ENCODE results near the gene NFKB2.
A peak's percentile ranks its signal among the peaks of the same experiment; 100 is the strongest.

The NFKB2 gene

GRCh38 chr10:102395400-102396316, at the start of gene NFKB2:
TSS of gene NFKB2 (plus strand) at chr10:102395705. CDS start at chr10:102395960, 255 bp downstream.
- DNase-seq = peak; percentile 13

GRCh38 chr10:102347236-102347828, 48.2 kb upstream of the NFKB2 start:
- DNase-seq = no peak

GRCh38 chr10:102352066-102352715, 43.3 kb upstream of the NFKB2 start:
- DNase-seq = peak; percentile 76

- DNase-seq = no peak
Observed at GRCh38 chr10:102354451-102354850, 41.1 kb upstream of the NFKB2 start.

GRCh38 chr10:102358712-102359382, 36.7 kb upstream of the NFKB2 start:
- no peak for DNase-seq

GRCh38 chr10:102367441-102367840, 28.1 kb upstream of the NFKB2 start:
- no peak for DNase-seq

GRCh38 chr10:102368077-102368476, 27.4 kb upstream of the NFKB2 start:
- DNase-seq = no peak

GRCh38 chr10:102371295-102371694, 24.2 kb upstream of the NFKB2 start:
- DNase-seq = no peak

GRCh38 chr10:102375250-102375649, 20.3 kb upstream of the NFKB2 start:
- DNase-seq = no peak

GRCh38 chr10:102375867-102376266, 19.6 kb upstream of the NFKB2 start:
- DNase-seq = no peak

- DNase-seq = no peak
Observed at GRCh38 chr10:102376901-102377300, 18.6 kb upstream of the NFKB2 start.

- DNase-seq = no peak
Observed at GRCh38 chr10:102379383-102379782, 16.1 kb upstream of the NFKB2 start.

GRCh38 chr10:102381983-102382382, 13.5 kb upstream of the NFKB2 start:
- DNase-seq = no peak

GRCh38 chr10:102382871-102383270, 12.6 kb upstream of the NFKB2 start:
- DNase-seq = no peak

- DNase-seq = no peak
Observed at GRCh38 chr10:102384053-102384452, 11.5 kb upstream of the NFKB2 start.

GRCh38 chr10:102384606-102385429, 10.7 kb upstream of the NFKB2 start:
- no peak for DNase-seq

GRCh38 chr10:102389894-102390293, 5.6 kb upstream of the NFKB2 start:
- no peak for DNase-seq

- DNase-seq = no peak
Observed at GRCh38 chr10:102392306-102392705, 3.2 kb upstream of the NFKB2 start.

- DNase-seq = no peak
Observed at GRCh38 chr10:102393411-102394078, 2.0 kb upstream of the NFKB2 start.

GRCh38 chr10:102394079-102394800, 1.3 kb upstream of the NFKB2 start:
- DNase-seq = peak; percentile 22

- no peak for DNase-seq
Observed at GRCh38 chr10:102394801-102395399, 605 bp upstream of the NFKB2 start.
